ENCODE data around the gene DNASE1L2.
"Not testable (repeated sequence)": the region's sequence is repeated elsewhere in the genome, so short reads cannot be mapped to it uniquely, and the experiment has no call there.

The DNASE1L2 gene

GRCh38 chr16:2242598-2242997 lies 6.4 kb downstream of the DNASE1L2 start:
- no peak for DNase-seq

DNA sequence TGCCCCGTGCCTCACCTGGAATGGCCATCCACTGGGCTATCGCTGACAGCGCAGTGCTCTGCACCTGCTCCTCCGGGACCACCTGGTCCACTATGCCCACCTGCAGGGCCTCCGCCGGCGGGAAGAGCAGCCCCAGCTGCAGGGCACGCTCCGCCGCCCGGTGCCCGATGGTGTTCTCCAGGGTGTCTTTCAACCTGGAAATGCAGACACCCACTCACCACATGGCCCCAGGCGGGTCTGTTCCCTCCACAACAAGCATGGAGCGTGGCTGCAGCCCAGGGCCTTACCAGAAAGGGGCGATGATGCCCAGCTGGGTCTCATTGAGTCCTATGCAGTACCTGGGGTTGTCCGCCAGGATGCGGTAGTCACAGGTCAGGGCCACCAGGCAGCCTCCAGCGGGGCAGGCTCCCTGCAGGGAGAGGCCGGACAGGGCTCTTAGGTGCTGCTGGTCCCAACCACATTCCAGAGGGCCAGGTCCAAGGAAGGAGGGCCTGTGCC lies 6.8 kb downstream of the DNASE1L2 start:
- no peak for DNase-seq

DNA sequence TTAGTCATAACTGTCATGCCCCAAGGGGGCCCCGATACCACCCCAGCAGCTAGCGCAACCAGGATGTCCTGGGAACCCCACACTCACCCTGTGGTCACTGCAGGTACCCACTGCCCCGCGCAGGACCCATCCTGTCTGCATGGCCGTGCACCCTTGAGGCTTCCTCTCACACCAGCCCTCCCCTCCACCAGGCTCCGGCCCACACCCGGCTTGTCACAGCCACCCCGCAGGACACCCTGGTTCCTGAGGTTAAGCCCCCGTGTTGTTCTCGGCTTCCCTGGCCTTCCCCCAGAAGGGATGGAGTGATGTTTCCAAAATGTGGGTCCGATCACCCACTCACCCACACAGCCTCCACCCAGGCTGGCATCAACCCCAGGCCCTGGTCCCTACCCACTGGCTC lies 7.5 kb downstream of the DNASE1L2 start:
- DNase-seq, result no peak

DNA sequence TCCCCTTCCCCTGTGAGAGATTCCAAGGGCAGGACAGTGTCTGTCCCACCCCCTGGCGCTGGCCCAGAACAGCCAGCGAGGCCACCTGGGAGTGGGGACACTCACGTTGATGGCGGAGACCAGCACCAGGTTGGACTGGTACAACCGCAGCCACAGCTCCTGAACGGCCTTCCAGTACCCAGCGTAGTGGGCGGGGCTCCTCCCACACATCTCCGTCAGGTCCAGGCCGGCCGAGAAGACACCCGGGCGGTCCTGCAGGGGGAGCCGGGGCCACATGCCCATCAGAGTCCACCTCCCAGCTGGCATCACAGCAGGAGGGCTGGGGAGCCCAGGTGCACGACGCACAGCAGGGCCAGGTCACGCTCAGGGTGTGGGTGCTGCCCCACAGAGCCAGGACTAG lies 8.1 kb downstream of the DNASE1L2 start:
- DNase-seq, result no peak

DNA sequence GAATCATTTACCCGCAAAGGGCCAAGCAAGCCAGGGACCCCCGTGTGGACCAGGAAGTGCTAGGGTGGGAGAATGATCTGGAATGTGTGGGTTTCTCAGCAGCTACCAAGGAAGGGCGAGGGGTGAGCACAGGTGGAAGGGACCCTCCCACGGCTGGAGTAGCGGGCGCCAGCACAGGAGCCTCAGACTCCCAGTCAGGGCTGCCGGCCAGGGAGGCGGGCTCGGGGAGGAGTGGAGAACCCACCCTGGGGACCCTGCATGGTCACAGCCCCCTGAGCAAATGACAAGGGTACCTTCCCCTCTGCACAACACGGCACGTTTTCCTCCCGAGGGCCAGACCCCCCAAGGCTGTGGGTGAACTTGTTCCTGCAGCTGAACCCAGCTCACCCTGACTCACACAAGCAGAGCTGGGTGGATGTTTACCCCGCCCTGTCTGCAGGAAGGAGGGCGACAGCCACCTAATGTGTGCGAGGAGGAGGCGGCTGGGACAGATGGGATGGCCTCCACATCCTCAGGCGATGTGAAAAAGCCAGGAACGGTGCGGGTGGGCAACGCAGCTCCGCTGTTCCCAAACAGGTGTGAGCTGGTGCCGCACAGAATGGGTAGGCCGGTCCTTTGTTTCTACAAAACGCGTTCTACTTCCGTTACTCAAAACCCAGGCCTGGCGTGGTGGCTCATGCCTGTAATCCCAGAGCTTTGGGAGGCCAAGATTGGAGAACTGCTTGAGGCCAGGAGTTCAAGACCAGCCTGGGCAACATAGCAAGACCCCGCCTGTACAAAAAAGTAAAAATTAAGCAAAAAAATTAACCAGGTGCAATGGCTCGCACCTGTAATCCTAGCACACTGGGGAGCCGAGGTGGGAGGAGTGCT lies 8.9 kb downstream of the DNASE1L2 start:
- no peak for DNase-seq

DNA sequence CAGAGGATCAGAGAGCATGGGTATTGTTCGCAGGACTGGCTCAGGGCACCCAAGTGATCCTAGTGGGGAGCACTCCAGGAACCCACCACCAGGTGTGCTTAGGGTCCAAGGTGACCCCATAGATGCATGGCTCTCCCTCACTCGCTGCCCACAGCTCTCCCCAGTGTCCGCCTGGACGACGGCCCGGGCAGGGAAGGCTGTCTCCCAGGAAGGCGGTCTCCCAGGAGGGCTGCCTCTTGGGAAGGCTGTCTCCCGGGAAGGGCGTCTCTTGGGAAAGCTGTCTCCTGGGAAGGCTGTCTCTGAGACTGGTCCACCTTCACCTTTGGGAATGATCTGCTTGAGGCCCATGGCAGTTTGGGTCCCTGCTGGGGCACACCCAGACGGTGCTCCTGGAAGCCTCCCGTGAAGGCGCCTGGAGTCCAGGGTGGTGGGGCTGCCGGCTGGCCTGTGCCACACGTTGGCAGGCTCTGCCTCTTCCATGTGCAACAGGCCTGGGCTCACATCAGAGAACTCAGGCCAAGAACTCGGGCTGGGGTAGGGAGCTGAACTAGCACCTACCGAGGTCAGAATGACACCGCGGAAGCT lies 10.1 kb downstream of the DNASE1L2 start:
- no peak for DNase-seq

DNA sequence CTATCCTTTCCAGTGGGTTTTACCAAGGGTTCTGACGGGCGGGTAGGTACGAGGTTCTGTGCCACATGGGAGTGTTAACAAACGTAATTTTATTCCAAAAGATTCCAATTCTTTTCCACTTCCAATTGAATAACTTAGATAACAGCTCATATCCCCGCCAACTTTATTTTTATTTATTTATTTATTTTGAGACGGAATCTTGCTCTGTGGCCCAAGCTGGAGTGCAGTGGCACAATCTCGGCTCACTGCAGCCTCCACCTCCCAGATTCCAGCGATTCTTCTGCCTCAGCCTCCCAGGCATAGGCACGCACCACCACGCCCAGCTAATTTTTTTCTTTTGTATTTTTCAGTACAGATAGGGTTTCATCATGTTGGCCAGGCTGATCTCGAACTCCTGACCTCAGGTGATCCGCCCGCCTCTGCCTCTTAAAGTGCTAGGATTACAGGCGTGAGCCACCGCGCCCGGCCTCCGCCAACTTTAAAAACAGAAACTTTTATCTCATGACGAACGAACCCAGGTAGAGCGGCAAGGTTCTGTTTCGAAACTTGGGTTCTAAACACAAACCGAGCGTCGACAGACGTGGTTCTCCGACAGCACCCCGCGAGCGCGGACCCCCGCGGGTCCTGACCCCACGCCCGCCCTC lies 14.5 kb downstream of the DNASE1L2 start:
- DNase-seq, result no peak

GRCh38 chr16:2251296-2252111 lies 15.3 kb downstream of the DNASE1L2 start, which contains the start of gene ECI1:
Gene ECI1 (minus strand): TSS chr16:2251587. CDS start chr16:2251566, 21 bp downstream.
- DNase-seq, result peak; percentile 86 to 94

GRCh38 chr16:2252806-2253148 lies 16.5 kb downstream of the DNASE1L2 start:
- DNase-seq, result no peak

DNA sequence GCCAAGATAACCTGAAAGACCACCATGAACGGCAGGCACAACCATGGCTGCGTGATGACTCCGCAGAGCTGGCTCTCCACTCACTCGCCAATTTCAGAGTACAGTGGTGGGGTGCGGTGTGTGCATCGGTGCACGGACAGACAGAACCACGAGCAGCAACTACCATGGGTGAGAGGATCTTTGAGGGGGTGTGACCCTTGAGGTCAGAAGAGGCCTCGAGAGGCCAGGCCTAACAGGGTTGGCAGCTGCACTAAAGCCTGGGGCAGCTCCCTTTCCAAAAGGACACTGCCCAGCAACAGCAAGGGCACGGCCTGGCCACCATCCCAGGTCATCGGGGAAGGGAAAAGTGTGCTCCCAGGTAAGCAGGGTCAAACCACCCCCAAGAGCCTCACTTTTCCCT lies 17.0 kb downstream of the DNASE1L2 start:
- DNase-seq, result no peak

DNA sequence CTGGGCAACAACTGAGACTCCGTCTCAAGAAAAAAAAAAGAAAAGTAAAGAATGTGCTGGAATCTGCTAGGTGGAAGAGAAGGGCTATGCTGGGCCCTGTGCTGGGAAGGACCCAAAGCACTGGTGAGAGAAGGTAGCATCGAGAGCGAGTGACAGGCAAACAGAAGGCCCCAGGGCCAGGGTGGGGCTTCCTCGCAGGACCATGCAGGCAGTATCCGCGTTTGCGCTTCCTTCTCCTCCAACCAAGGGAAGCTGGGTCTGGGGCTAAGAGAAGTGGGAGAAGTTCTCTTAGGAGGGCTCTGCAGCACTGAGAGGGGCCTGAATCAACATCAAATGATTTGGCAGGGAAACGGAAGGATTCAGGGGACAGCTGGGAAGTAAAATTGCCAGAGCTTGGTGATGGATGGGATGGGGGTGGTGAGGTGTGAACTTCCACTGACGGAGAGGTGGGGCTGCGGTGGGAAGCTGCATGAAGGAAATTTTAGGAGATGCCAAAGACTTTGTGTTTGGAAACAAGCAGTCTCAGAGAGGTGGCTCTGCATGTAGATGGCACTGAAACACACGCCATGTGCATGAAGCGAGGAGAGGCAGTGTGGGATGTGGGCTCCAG lies 20.4 kb downstream of the DNASE1L2 start:
- DNase-seq, result no peak

- DNase-seq, result no peak
Measured at GRCh38 chr16:2257726-2258125, 21.5 kb downstream of the DNASE1L2 start.

GRCh38 chr16:2258530-2258929 lies 22.3 kb downstream of the DNASE1L2 start:
- DNase-seq, result not testable (repeated sequence)

GRCh38 chr16:2260250-2260649 lies 24.0 kb downstream of the DNASE1L2 start:
- DNase-seq, result no peak

- DNase-seq, result not testable (repeated sequence)
Measured at GRCh38 chr16:2263026-2263425, 26.8 kb downstream of the DNASE1L2 start.

DNA sequence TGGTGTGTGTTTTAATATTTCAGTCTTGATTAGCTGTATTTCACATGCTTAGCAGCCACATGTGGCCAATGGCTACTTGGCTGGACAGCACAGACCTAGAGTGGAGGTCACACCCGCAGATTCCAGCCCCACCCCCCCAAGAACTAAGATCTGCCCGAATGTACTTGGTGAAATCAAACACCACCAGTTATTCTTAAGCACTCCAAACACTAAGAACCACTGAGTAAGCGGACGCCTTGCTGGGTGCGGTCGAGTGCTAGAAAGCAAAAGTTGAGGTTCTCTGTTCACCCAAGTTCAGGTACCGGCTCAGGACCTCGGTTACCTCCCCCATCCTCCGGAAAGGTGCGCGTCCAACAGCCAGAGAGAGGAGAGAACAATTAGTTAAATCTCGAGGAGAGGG lies 30.6 kb downstream of the DNASE1L2 start:
- not testable (repeated sequence) for DNase-seq

GRCh38 chr16:2267505-2267912 lies 31.3 kb downstream of the DNASE1L2 start:
- not testable (repeated sequence) for DNase-seq

DNA sequence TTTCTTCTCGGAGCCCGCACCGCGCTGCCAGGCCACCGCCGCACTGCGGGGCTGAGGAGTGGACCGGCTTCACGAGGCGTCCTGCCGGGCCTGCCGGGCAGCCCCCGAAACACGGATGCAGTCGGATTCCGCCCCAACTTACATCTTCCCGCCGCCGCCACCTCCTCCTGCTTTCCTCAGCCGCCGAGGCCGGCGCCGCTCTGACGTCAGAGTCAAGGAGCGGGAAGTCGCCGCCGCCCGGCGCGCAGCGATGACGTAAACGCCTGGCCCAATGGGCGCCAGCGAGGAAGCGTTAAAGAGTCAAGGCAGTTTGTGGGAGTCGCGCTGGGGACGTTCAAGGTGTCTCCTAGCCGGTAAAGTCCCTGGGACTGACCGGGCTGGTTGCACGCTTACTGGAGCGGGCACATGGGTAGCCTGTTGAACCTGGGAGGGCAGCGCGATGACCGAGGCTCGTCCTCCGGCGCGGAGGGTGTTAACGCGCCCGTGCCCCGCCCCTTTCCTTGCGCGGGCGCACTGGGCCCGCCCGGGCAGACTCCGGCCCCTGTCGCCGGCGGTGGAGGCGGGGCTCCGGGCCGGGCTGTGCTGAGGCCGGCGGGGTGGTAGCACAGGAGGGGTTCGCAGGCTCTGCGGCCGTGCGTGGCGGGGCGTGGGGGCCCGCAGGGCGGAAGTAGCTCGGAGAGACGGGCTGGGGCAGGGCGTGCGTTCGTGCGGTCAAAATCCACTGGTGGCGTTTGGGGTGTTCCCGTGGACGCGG lies 31.8 kb downstream of the DNASE1L2 start, which contains the start of gene RNPS1:
Gene RNPS1, minus strand, starts transcription at position 214 of the 754 bp plus-strand sequence. CDS start 3,483 bp downstream, outside the sequence.
- peak; percentile 84 to 94 for DNase-seq

GRCh38 chr16:2270070-2270462 lies 33.8 kb downstream of the DNASE1L2 start:
- DNase-seq, result no peak

DNA sequence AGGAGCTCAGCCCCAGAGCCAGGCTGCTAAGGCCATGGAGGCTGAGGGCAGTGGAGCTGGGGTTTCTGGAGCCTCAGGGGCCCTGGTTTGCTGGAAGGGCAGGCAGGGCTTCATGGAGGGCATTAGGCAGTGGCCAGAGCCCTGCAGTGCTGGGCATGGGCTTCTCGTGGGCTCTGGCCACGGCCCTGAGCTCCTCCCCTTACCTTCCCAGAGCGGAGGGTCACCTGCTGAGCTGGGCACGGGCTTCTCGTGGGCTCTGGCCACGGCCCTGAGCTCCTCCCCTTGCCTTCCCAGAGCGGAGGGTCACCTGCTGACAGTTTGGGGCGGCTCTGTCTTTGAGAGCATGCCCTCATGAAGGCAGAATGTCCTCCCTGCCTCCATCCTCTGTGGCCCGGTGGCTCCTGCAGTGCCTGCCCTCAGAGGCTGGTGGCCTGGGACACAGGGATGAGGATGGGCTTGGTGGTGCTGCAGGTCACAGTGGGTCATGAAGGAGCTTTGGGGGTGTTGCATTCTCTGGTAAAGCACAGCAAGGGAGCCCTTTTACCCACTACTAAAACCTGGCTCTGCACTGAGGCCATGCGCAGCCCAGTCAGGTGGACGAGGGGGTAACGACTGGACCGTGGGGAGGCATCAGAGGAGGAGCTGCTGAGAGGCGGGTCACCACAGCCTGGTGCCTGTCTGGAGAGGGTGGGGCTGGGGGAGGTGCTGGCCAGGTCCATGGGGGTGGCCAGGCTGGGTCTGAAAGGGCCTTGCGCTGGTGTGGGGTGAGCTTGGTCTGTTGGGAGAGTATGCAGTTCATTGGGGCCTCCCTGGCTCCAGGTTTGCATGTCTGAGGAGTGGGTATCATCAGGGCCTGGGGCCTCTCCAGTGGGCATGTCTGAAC lies 34.6 kb downstream of the DNASE1L2 start:
- no peak for DNase-seq

Data from hippocampal formation (tissue), 2 donors.